Erythroblast (primary cell): ENCODE results near the gene WIZ.

Source experiments
- GATA1 ChIP-seq: IDR thresholded peaks from 2 replicates; pipeline ENCODE4 v1.6.1; 2011; ENCODE audit warnings: low read depth, mild to moderate bottlenecking, control low read depth, low read length, moderate library complexity
- POLR2A ChIP-seq: IDR thresholded peaks from 2 replicates; pipeline ENCODE4 v1.6.1; 2011; ENCODE audit warnings: mild to moderate bottlenecking, low read length

DNA sequence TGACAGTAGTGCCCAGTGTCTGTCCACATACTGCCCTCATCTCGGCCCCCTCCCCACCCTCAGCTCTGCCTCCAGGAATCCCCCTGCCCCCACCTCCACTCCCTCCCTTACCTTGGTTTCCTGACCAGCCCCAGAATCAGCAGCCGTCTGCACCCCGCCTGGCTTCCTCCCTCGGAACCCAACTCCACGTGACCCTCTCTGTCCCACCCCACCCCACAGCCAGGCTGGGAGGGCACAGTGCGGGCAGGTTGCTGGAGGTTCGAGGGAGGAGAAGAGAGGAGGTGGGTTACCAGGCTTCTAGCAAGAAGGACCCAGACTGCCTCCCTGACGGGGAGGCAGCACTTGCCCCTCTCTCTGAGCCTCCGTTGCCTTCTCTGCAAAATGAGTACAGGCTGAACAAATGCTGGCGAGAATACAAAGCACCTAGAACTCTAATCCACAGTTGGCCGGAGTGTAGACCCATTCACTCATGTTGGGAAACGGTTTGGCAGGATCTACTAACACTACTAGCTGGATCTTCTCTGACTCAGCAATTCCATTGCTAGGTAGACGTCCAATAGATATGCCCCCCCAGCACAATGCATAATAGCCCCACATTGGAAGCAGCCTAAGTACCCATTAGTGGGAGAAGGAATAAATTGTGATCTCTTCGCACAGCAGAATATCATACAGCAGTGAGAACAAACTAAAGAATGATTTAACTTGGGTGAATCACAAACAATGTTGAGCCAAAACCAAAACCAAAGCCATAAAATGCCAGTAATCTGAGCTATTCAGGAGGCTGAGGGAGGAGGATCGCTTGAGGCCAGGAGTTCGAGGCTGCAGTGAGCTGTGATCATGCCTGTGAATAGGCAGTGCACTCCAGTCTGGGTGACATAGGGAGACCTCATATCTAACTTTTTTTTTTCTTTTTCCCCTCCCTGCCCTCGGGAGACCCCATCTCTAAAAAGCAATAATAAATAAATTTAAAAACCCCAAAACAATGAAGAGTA lies 14.9 kb upstream of the WIZ start, which contains the start of gene RASAL3:
- no peak for TF ChIP-seq POLR2A
- no peak for TF ChIP-seq GATA1
